IMR-90 (cell line): ENCODE measurements around the gene ACTL6B. TPM values are rescaled to one million over a fixed set of nuclear protein-coding genes. Genes with fewer than 3 reads are reported as not detected.

Experiments used
- ATAC-seq: fragments of 200-7000 bp; cut with Tn5 transposase; 2 replicates; pipeline ENCODE4 v1.9.1; 2020; ENCODE audit warnings: low read depth, mild to moderate bottlenecking, moderate library complexity
- BruUV-seq: library from RNA; stranded (reverse); fragments of 400-500 nt; replicated peaks from 2 replicates; lab custom pipeline; 2021; lab: Mats Ljungman, UMichigan
- CTCF ChIA-PET: fragments of 300-600 bp; formaldehyde crosslinking; extraction: SDS; loops from one replicate; lab custom pipeline; 2021; ENCODE audit warnings: antibody characterized with exemption; lab: Yijun Ruan, JAX
- POLR2A ChIA-PET: fragments of 300-600 bp; sonication (Branson Sonifier 250); formaldehyde crosslinking; loops from one replicate; lab custom pipeline; 2022; ENCODE audit warnings: antibody characterized with exemption; ENCODE audit not compliant: unreplicated experiment; lab: Charles Lee
- DNase-seq: peaks from one replicate; pipeline ENCODE4 v3.0.0; 2013
- H2AFZ ChIP-seq: replicated peaks from 2 replicates; pipeline ENCODE3; 2013; ENCODE audit warnings: low read length, mild to moderate bottlenecking; ENCODE audit not compliant: poor library complexity
- H2AK5ac ChIP-seq: 2 replicates; pipeline ENCODE4 v1.6.1; 2013; ENCODE audit warnings: low read depth, low read length, inconsistent platforms
- H2AK9ac ChIP-seq: replicated peaks from 2 replicates; pipeline ENCODE3; 2013; ENCODE audit warnings: mild to moderate bottlenecking, low read depth, low read length, moderate library complexity; ENCODE audit not compliant: poor library complexity
- H2BK120ac ChIP-seq: 2 replicates; pipeline ENCODE4 v1.6.1; 2013; ENCODE audit warnings: low read depth, low read length, inconsistent platforms
- H2BK15ac ChIP-seq: 3 replicates; pipeline ENCODE4 v1.6.1; 2013; ENCODE audit warnings: low read depth, low read length, inconsistent platforms
- H2BK20ac ChIP-seq: 2 replicates; pipeline ENCODE4 v1.6.1; 2013; ENCODE audit warnings: low read depth, mild to moderate bottlenecking, inconsistent platforms, low read length, moderate library complexity
- H2BK5ac ChIP-seq: 2 replicates; pipeline ENCODE4 v1.6.1; 2013; ENCODE audit warnings: mild to moderate bottlenecking, low read depth, low read length, inconsistent platforms; ENCODE audit not compliant: poor library complexity, severe bottlenecking
- H3K14ac ChIP-seq: replicated peaks from 2 replicates; pipeline ENCODE4 v1.6.1; 2013; ENCODE audit warnings: low read depth, low read length, inconsistent platforms
- H3K18ac ChIP-seq: 2 replicates; pipeline ENCODE4 v1.6.1; 2013; ENCODE audit warnings: low read depth, low read length, control low read depth
- H3K23ac ChIP-seq: 2 replicates; pipeline ENCODE4 v1.6.1; 2013; ENCODE audit warnings: low read depth, low read length, inconsistent platforms
- H3K27ac ChIP-seq: 2 replicates; pipeline ENCODE4 v1.5.1; 2013; ENCODE audit warnings: mild to moderate bottlenecking, control low read depth, low read length; ENCODE audit not compliant: insufficient read depth
- H3K27me3 ChIP-seq: 2 replicates; pipeline ENCODE4 v1.6.1; 2013; ENCODE audit warnings: low read length; ENCODE audit not compliant: control insufficient read depth, insufficient read depth
- H3K36me3 ChIP-seq: 2 replicates; pipeline ENCODE4 v1.6.1; 2013; ENCODE audit warnings: low read length, mixed read lengths; ENCODE audit not compliant: control insufficient read depth, insufficient read depth
- H3K4ac ChIP-seq: 2 replicates; pipeline ENCODE4 v1.6.1; 2013; ENCODE audit warnings: low read depth, low read length, inconsistent platforms
- H3K4me1 ChIP-seq: 2 replicates; pipeline ENCODE4 v1.6.1; 2013; ENCODE audit warnings: low read length, mixed read lengths; ENCODE audit not compliant: control insufficient read depth, insufficient read depth
- H3K4me2 ChIP-seq: 2 replicates; pipeline ENCODE4 v1.6.1; 2013; ENCODE audit warnings: low read depth, mild to moderate bottlenecking, control low read depth, low read length, moderate library complexity
- H3K4me3 ChIP-seq: 2 replicates; pipeline ENCODE4 v1.5.1; 2013; ENCODE audit warnings: low read depth, mild to moderate bottlenecking, control low read depth, low read length, moderate library complexity; ENCODE audit not compliant: insufficient read depth
- H3K56ac ChIP-seq: 2 replicates; pipeline ENCODE4 v1.6.1; 2013; ENCODE audit warnings: low read length, inconsistent platforms; ENCODE audit not compliant: insufficient read depth; ENCODE audit errors: extremely low read depth
- H3K79me1 ChIP-seq, 2 experiments: 2 replicates each; pipeline ENCODE4 v1.6.1; 2013; ENCODE audit warnings: low read length in 2 of 2, inconsistent platforms in 1 of 2, low read depth in 1 of 2
- H3K9ac ChIP-seq: 2 replicates; pipeline ENCODE4 v1.6.1; 2013; ENCODE audit warnings: low read depth, low read length, control low read depth
- H3K9me1 ChIP-seq: 2 replicates; pipeline ENCODE4 v1.6.1; 2013; ENCODE audit warnings: low read length, inconsistent platforms; ENCODE audit not compliant: insufficient read depth
- H3K9me3 ChIP-seq: 2 replicates; pipeline ENCODE4 v1.6.1; 2013; ENCODE audit warnings: low read length; ENCODE audit not compliant: control insufficient read depth, insufficient read depth
- H4K20me1 ChIP-seq: 2 replicates; pipeline ENCODE4 v1.6.1; 2013; ENCODE audit warnings: low read length, inconsistent platforms; ENCODE audit not compliant: insufficient read depth
- H4K5ac ChIP-seq: 2 replicates; pipeline ENCODE4 v1.6.1; 2013; ENCODE audit warnings: mild to moderate bottlenecking, low read depth, low read length, control low read depth
- H4K8ac ChIP-seq, 2 experiments: 2 replicates each; pipeline ENCODE4 v1.6.1; 2013; ENCODE audit warnings: low read depth in 2 of 2, low read length in 2 of 2, control low read depth in 1 of 2, inconsistent platforms in 1 of 2
- H4K91ac ChIP-seq: 2 replicates; pipeline ENCODE4 v1.6.1; 2013; ENCODE audit warnings: low read depth, low read length, inconsistent platforms; ENCODE audit not compliant: insufficient read depth
- BHLHE40 ChIP-seq: fragments of 150-350 bp; IDR thresholded peaks from 2 replicates; pipeline ENCODE4 v1.6.1; 2016; ENCODE audit warnings: mild to moderate bottlenecking, low read depth, low read length
- CEBPB ChIP-seq: IDR thresholded peaks from 2 replicates; pipeline ENCODE4 v1.6.1; 2012; ENCODE audit warnings: low read depth, low read length, improper control_type of control experiment
- CHD1 ChIP-seq: IDR thresholded peaks from 2 replicates; pipeline ENCODE4 v1.6.1; 2012; ENCODE audit warnings: low read depth, low read length, improper control_type of control experiment
- CTCF ChIP-seq: conservative IDR thresholded peaks from 2 replicates; pipeline ENCODE4 v1.5.1; 2012; ENCODE audit warnings: mild to moderate bottlenecking, low read depth, low read length, improper control_type of control experiment
- FOS ChIP-seq: fragments of 150-350 bp; IDR thresholded peaks from 2 replicates; pipeline ENCODE4 v1.6.1; 2016; ENCODE audit warnings: low read depth, low read length
- MAFK ChIP-seq: IDR thresholded peaks from 2 replicates; pipeline ENCODE4 v1.6.1; 2012; ENCODE audit warnings: low read depth, low read length, improper control_type of control experiment
- MAZ ChIP-seq: IDR thresholded peaks from 2 replicates; pipeline ENCODE4 v1.6.1; 2012; ENCODE audit warnings: low read depth, mild to moderate bottlenecking, low read length, improper control_type of control experiment, moderate library complexity, borderline replicate concordance
- MXI1 ChIP-seq: IDR thresholded peaks from 2 replicates; pipeline ENCODE4 v1.6.1; 2012; ENCODE audit warnings: low read depth, mild to moderate bottlenecking, low read length, moderate library complexity, borderline replicate concordance
- NFE2L2 ChIP-seq: fragments of 150-350 bp; IDR thresholded peaks from 2 replicates; pipeline ENCODE4 v1.6.1; 2016; ENCODE audit warnings: low read depth, mild to moderate bottlenecking, low read length
- POLR2A ChIP-seq: IDR thresholded peaks from 2 replicates; pipeline ENCODE4 v1.6.1; 2012; ENCODE audit warnings: mild to moderate bottlenecking, low read depth, low read length
- RAD21 ChIP-seq: IDR thresholded peaks from 2 replicates; pipeline ENCODE4 v1.6.1; 2012; ENCODE audit warnings: low read length, improper control_type of control experiment
- RCOR1 ChIP-seq: IDR thresholded peaks from 2 replicates; pipeline ENCODE4 v1.6.1; 2012; ENCODE audit warnings: mild to moderate bottlenecking, low read length, improper control_type of control experiment; ENCODE audit not compliant: insufficient replicate concordance
- RFX5 ChIP-seq: IDR thresholded peaks from 2 replicates; pipeline ENCODE4 v1.8.0; 2012; ENCODE audit warnings: low read depth, mild to moderate bottlenecking, low read length, moderate library complexity
- SMC3 ChIP-seq: fragments of 150-350 bp; IDR thresholded peaks from 2 replicates; pipeline ENCODE4 v1.6.1; 2016; ENCODE audit warnings: low read depth, mild to moderate bottlenecking, antibody characterized with exemption, low read length, moderate library complexity
- USF2 ChIP-seq: fragments of 150-350 bp; IDR thresholded peaks from 2 replicates; pipeline ENCODE4 v1.6.1; 2017; ENCODE audit warnings: mild to moderate bottlenecking, antibody characterized with exemption, low read length, low read depth
- WGBS, 2 experiments: methylation state at CpG; one replicate each; pipeline versions ENCODE4 v1.1.5 to v1.1.7; 2013; ENCODE audit warnings: missing lambda C conversion rate in 2 of 2; ENCODE audit not compliant: insufficient read length in 1 of 2; ENCODE audit errors: extremely low coverage in 2 of 2; 5-methylcytosine and 5-hydroxymethylcytosine counted together
- dilution Hi-C: fragments of 300-500 bp; cut with HindIII; formaldehyde crosslinking; loops from one replicate; pipeline ENCODE4 v1.14.3; 2018; ENCODE audit warnings: low sequenced_read_pairs; ENCODE audit not compliant: unreplicated experiment
- in situ Hi-C: fragments of 300-500 bp; cut with MboI; formaldehyde crosslinking; loops from 3 replicates; pipeline ENCODE4 v1.14.3; 2019; ENCODE audit warnings: low sequenced_read_pairs, inconsistent platforms, mixed read lengths
- intact Hi-C: fragments of 100-400 bp; cut with micrococcal nuclease; formaldehyde crosslinking; loops from 2 replicates; pipeline ENCODE4 v1.10.0; 2022
- polyA plus RNA-seq, 3 experiments: library from polyadenylated mRNA; depleted of rRNA; stranded (reverse); fragments of >200 nt; gene quantifications; 2 replicates each; pipeline ENCODE4 v1.2.3, GENCODE V29; 2012; ENCODE audit warnings: low replicate concordance in 1 of 3
- total RNA-seq: library from RNA; depleted of rRNA; stranded (reverse); fragments of >200 nt; gene quantifications from 2 replicates; pipeline ENCODE4 v1.2.3, GENCODE V29; 2012
- TF ChIP-seq, protein P1 (sequence below): fragments of 150-350 bp; IDR thresholded peaks from 2 replicates; pipeline ENCODE4 v1.6.1; 2016; ENCODE audit warnings: low read depth, mild to moderate bottlenecking, low read length, moderate library complexity, borderline replicate concordance

ACTL6B gene
- total and polyA plus RNA-seq, 2 of the 4 experiments (the other 2 are of a cell fraction) = not detected

GRCh38 chr7:100630066-100630465 lies 26.2 kb downstream of the ACTL6B start:
- Histone ChIP-seq H3K4ac (no peak overlapping the region), H2BK20ac (no peak overlapping the region), H2BK120ac (no peak overlapping the region), H2AFZ (no peak overlapping the region), H2BK15ac (no peak overlapping the region), H3K23ac (no peak overlapping the region), H4K91ac (no peak overlapping the region), H4K5ac (no peak overlapping the region), H3K18ac (no peak overlapping the region), H3K14ac (no peak overlapping the region), H3K79me1 (no peaks in the 10 kb centered on the region), H3K4me1 (no peaks in the 10 kb centered on the region; the same call in 1 of the 2 replicates), H3K56ac (no peak overlapping the region), H3K9me3 (no peaks in the 10 kb centered on the region), H3K4me3 (no peak overlapping the region), H2AK5ac (no peak overlapping the region), H3K4me2 (no peak overlapping the region), H2BK5ac (no peak overlapping the region), H4K20me1 (no peaks in the 10 kb centered on the region), H3K9ac (no peak overlapping the region), H2AK9ac (no peak overlapping the region), H3K27ac (no peak overlapping the region), H4K8ac (no peak overlapping the region), H3K27me3 (peaks cover 21% of the 10 kb centered on the region), H3K36me3 (no peaks in the 10 kb centered on the region), H3K9me1 (peaks cover 7% of the 10 kb centered on the region; the same call in 1 of the 2 replicates)
- ATAC-seq (no peak), DNase-seq (no peak)
- TF ChIP-seq, protein P1, sequence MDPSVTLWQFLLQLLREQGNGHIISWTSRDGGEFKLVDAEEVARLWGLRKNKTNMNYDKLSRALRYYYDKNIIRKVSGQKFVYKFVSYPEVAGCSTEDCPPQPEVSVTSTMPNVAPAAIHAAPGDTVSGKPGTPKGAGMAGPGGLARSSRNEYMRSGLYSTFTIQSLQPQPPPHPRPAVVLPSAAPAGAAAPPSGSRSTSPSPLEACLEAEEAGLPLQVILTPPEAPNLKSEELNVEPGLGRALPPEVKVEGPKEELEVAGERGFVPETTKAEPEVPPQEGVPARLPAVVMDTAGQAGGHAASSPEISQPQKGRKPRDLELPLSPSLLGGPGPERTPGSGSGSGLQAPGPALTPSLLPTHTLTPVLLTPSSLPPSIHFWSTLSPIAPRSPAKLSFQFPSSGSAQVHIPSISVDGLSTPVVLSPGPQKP = no peak
- no peak for TF ChIP-seq CHD1
- TF ChIP-seq SMC3 = no peak
- TF ChIP-seq MAZ = no peak
- no peak for TF ChIP-seq RFX5
- no peak for TF ChIP-seq BHLHE40
- no peak for TF ChIP-seq FOS
- TF ChIP-seq MXI1 = no peak
- TF ChIP-seq USF2 = no peak
- TF ChIP-seq MAFK = no peak
- TF ChIP-seq CTCF = no peak
- TF ChIP-seq POLR2A = no peak
- TF ChIP-seq NFE2L2 = no peak
- no peak for TF ChIP-seq RCOR1
- no peak for TF ChIP-seq RAD21
- no peak for TF ChIP-seq CEBPB
- CTCF ChIA-PET = interaction anchor here (0.6 kb wide), 1 partner anchor 172 kb away, joined by 4 read pairs; no protein-coding TSS in a partner anchor
- BruUV-seq = no TSS peak
- in situ Hi-C loops (no loop called here), dilution Hi-C loops (no loop called here), intact Hi-C loops (no loop called here)
- POLR2A ChIA-PET = no interaction called here
- WGBS, 2 experiments = 96% methylated on average over 3 of the region's 4 CpGs; no CpG with 5 or more reads in 1 of the 2 experiments
